Peyer's patch (tissue), 4 donors: Measurements from ENCODE around the gene ADNP2.

Source experiments
- CTCF ChIP-seq, 6 experiments: fragments of 450-650 bp in 4 of 6; fragments of 200-600 bp in 2 of 6; sonication (generic) in 1 of 6; IDR thresholded peaks; one replicate each; pipeline ENCODE4 v1.5.1; 2017 to 2019; ENCODE audit warnings: antibody characterized with exemption in 6 of 6, mild to moderate bottlenecking in 3 of 6, moderate library complexity in 1 of 6
- POLR2A ChIP-seq, 2 donors: fragments of 450-650 bp; IDR thresholded peaks; one replicate each; pipeline ENCODE4 v1.5.1; 2017; ENCODE audit warnings: antibody characterized with exemption in 2 of 2, mild to moderate bottlenecking in 2 of 2, moderate library complexity in 2 of 2

DNA sequence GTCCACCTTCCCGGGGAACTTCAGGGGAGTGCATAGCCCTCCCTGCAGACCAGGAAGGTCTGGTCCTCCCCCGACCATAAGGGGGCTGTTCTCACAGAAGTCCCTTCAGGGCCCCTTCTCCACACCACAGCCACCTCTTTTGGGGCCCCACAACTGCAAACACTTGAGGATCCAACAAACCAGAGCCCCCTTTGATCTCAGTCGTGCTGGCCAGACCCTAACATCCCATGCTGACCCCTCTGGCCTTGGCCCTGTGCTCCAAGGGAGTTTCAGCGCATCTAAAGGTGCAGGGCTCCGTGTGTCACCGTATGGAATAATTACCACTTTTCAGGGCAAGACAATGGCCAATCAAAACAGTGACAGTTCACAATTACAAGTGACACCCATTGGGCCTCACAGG, 57.7 kb downstream of the ADNP2 start:
- TF ChIP-seq CTCF (IDR thresholded peaks at IDR 0.05), result no peak
- TF ChIP-seq POLR2A (IDR thresholded peaks at IDR 0.05), result no peak
